GM04504 (cell line): ENCODE results near the gene SRC.

Source experiments
- DNase-seq: peaks from one replicate; pipeline ENCODE4 v3.0.0-alpha.2; 2012; ENCODE audit warnings: low read depth

SRC gene

DNA sequence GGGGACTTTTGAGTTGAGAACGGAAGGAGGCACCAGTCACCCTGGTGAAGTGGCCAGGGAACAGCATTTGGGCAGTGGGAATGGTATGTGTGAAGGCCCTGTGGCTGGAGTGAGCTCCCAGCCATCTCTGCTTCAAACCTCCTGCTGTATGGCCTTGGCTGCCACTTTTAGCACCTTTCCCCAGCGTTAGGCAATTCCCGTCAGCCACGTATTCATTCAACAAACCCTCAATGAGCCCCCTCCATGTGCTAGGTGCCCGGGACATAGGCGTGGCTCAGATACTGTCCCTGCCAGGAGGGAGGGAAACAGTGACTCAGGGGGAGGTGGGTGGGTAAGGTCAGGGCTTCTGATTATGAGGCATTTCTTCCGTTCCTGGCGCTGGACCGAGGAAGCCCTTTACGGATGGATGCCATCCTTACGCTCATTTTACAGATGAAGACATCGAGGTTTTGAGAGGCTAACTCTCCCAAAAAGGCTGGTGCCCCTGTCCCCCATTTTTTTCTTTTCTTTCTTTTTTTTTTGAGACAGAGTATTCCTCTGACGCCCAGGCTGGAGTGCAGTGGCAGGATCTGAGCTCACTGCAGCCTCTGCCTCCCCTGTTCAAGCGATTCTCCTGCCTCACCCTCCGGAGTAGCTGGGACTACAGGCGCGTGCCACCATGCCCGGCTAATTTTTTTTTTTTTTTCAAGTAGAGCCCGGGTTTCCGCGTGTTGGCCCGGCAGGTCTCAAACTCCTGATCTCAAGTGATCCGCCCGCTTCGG lies 37.5 kb downstream of the SRC start:
- no peak for DNase-seq

- DNase-seq, result no peak
These were observed 38.8 kb downstream of the SRC start for GRCh38 chr20:37384683-37385174.

DNA sequence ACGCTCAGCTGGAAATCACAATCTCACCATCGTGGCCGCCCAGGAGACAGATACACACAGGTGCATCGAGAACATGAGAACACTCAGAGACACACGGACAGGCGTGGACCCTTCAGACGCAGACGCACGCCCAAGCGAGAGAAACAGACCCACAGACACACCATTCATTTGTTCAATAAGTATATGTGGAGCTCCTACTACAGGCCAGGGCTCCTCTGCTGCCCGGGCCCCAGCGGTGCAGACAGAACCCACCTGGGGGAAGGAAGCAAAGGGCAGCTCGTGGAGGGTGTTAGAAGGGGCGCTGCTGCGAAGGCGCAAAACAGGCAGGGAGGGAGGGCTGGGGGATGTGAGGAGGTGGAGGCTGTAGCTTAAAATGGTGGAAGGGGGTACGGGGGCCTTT lies 39.2 kb downstream of the SRC start:
- DNase-seq, result no peak

DNA sequence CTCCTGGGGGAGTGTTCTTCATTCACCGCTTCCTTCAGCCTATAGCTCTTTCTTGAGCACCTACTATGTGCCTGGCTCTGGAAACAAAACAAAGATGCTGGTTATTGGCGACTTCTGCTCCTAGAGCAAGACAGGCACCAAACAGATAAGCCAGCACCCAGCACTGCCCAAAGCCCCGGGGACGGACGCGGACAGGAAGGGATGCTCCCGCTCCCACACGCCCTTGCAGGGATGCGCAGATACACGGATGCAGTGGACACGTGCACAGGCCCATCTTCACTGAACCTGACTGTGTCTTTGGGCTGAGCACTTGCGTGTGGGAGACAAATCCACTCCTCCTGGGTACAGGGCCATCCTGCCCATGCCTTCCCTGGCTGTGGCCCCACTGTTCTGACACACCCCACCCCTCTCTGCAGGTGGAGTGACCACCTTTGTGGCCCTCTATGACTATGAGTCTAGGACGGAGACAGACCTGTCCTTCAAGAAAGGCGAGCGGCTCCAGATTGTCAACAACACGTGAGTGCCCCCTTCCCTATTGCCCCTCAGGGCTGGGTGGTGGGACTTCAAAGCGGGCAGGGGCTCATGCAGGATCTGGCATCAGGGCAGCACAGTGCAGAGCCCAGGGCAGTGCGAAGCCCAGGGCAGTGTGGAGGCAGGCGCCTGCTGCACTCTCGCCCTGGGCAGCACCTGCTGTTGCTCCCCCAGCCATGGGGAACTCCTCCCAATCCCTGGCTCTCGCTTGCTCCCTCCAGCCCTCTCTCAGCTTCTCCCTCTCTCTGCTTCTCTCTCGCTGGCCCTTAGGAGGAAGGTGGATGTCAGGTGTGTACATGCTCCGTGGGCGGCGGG lies 39.9 kb downstream of the SRC start:
- no peak for DNase-seq

GRCh38 chr20:37386505-37387251 lies 40.7 kb downstream of the SRC start:
- no peak for DNase-seq

- DNase-seq, result no peak
These were observed 41.8 kb downstream of the SRC start for GRCh38 chr20:37387519-37388269.

- DNase-seq, result no peak
These were observed 42.9 kb downstream of the SRC start for GRCh38 chr20:37388831-37389230.

DNA sequence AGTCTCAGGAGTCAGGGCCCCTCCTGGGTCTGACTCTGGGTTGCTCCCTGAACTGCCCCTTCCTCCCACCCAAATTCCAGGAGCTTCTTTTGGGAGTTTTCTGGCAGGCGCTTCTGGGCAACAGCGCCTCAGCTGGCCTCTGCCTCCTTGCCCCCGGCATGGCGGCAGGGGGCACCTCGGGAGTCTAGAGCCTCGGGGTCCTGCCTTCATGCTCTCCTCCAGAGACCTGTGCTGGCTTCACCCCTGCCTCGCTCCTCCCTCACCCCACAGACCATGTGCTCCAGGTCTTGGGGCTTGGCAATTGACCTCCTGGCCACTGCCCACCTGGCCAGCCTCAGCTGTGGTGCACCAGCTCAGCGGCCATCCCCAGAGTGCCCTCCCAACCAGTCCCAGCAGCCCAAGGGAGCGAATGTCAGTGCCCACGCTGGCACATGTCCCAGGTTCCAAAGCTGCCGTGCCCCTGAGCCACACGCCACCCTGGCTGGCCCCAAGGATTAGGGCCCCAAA lies 43.4 kb downstream of the SRC start:
- DNase-seq, result no peak

DNA sequence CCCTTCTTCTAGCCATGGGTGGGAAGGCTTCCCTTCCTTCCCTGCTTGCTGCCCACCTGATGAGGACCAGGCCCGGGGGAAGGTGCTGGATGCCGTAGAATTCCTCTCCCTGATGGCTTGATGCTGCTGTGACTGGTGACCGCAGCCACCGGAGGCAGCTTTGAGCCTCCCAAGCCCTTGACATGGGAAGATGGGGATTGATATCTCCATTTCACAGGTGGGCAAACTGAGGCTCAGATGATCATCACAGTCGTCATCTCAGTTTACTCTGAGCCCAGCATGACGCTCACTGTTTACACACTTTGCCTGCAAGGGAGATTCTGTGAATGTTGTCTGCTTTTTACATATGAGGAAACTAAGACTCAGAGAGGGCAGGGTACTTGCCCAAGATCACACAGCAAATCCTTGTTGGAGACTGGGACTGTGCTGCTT lies 43.9 kb downstream of the SRC start:
- DNase-seq, result no peak

GRCh38 chr20:37390503-37390890 lies 44.6 kb downstream of the SRC start:
- DNase-seq, result no peak

- no peak for DNase-seq
These were observed 45.1 kb downstream of the SRC start for GRCh38 chr20:37390891-37391525.

DNA sequence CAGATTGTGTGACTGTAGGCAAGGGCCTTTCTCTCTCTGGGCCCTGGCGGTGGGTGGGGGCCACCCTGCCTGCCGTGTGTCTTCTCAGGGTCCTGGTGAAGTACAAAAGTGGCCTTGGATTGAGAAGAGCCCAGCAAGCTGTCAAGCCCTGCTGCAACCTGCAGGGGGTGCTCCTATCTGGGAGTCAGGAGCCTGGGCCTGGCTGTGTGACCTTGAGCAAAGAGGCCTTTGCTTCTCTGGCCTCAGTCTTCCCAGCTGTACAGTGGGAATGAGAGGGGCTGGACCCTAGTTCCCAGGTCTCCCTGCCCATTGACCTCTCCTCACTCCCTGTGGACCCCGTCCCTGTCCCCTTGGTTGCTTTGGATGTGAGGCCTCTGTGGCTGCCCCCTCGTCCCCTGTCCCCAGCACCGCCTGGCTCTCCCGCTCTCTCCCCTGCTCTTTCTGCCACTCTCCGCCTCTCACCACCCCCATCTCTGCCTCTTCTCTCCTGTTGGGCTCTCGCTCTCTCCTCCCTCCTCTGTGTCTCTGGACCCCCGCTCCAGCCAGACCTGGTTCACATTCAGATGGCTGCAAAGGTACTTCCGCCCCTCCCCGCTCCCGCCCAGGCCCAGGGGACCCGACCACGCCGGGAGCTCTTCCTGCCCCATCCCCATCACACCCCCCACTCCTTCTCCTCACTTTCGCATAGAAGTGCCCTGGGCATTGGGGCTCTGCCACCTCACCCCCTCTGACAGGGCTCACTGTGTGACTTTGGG lies 46.7 kb downstream of the SRC start:
- DNase-seq, result no peak

- DNase-seq, result no peak
These were observed 47.4 kb downstream of the SRC start for GRCh38 chr20:37393196-37393862.

DNA sequence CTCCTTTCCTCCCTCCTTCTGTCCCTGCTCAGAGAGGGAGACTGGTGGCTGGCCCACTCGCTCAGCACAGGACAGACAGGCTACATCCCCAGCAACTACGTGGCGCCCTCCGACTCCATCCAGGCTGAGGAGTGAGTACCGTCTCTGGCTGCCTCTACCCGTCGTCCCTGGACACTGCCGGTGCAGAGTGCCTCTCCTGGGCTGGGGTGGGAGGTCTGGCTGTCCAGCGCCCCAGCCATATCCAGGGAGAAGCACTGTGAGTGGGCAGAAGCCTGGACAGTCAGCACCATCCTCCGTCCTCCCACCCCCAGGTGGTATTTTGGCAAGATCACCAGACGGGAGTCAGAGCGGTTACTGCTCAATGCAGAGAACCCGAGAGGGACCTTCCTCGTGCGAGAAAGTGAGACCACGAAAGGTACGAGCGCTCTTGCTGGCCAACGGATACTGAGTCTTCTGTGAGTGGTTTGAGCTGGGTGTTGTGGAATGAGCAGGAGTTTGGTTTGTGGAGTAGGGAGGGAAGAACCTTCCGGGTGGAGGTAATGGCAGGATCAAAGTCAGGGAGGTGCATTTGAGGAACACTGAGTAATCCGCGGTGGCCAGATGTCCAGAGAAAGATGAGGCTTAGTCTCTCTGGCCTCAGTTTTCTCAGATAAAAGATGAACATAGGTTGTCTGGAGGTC lies 48.1 kb downstream of the SRC start:
- DNase-seq, result no peak

GRCh38 chr20:37394543-37395409 lies 48.8 kb downstream of the SRC start:
- no peak for DNase-seq

- no peak for DNase-seq
These were observed 49.5 kb downstream of the SRC start for GRCh38 chr20:37395410-37395797.

- DNase-seq, result no peak
These were observed 50.0 kb downstream of the SRC start for GRCh38 chr20:37395921-37396415.
